PC-3 (cell line): ENCODE measurements around the gene RPL10A. TPM values are rescaled to one million over a fixed set of nuclear protein-coding genes. Genes with fewer than 3 reads are reported as not detected.

Source experiments
- ATAC-seq: fragments of 200-7000 bp; cut with Tn5 transposase; 2 replicates; pipeline ENCODE4 v1.9.1; 2020; ENCODE audit warnings: mild to moderate bottlenecking, moderate library complexity
- Bru-seq: library from RNA; stranded (reverse); fragments of 400-500 nt; gene quantifications from one replicate; lab custom pipeline; 2021; lab: Mats Ljungman, UMichigan
- BruChase-seq, 2 experiments: library from RNA; stranded (reverse); fragments of 400-500 nt; gene quantifications; one replicate each; lab custom pipeline; 2021; lab: Mats Ljungman, UMichigan
- BruUV-seq: library from RNA; stranded (reverse); fragments of 400-500 nt; replicated peaks from 2 replicates; lab custom pipeline; 2021; lab: Mats Ljungman, UMichigan
- CTCF ChIA-PET: fragments of 300-600 bp; sonication (Branson Sonifier 250); formaldehyde crosslinking; loops from one replicate; lab custom pipeline; 2022; ENCODE audit warnings: antibody characterized with exemption; lab: Charles Lee
- POLR2A ChIA-PET: fragments of 300-600 bp; sonication (Branson Sonifier 250); formaldehyde crosslinking; loops from one replicate; lab custom pipeline; 2022; ENCODE audit warnings: antibody characterized with exemption; ENCODE audit not compliant: unreplicated experiment; lab: Charles Lee
- DNase-seq: peaks from one replicate; pipeline ENCODE4 v3.0.0-alpha.2; 2015
- H2AFZ ChIP-seq: fragments of 300-600 bp; sonication (generic); 2 replicates; pipeline ENCODE4 v1.6.0; 2016; ENCODE audit warnings: antibody characterized with exemption, low read length
- H3F3A ChIP-seq: fragments of 300-600 bp; sonication (generic); one replicate; pipeline ENCODE4 v1.6.0; 2017; ENCODE audit warnings: antibody characterized with exemption, low read length, control low read depth, mild to moderate bottlenecking; ENCODE audit not compliant: unreplicated experiment
- H3K27ac ChIP-seq: fragments of 300-600 bp; sonication (generic); 2 replicates; pipeline ENCODE4 v1.5.1; 2016; ENCODE audit warnings: mild to moderate bottlenecking, low read length
- H3K27me3 ChIP-seq: fragments of 300-600 bp; sonication (generic); 2 replicates; pipeline ENCODE4 v1.6.1; 2016; ENCODE audit warnings: low read length, mixed read lengths
- H3K36me3 ChIP-seq: fragments of 300-600 bp; sonication (generic); 2 replicates; pipeline ENCODE4 v1.6.1; 2016; ENCODE audit warnings: low read depth, mixed run types, low read length, mixed read lengths
- H3K4me1 ChIP-seq: fragments of 300-600 bp; sonication (generic); 2 replicates; pipeline ENCODE4 v1.5.1; 2016; ENCODE audit warnings: low read length; ENCODE audit not compliant: insufficient read depth
- H3K4me2 ChIP-seq: fragments of 300-600 bp; sonication (generic); 2 replicates; pipeline ENCODE4 v1.6.0; 2016; ENCODE audit warnings: low read length
- H3K4me3 ChIP-seq: fragments of 300-600 bp; sonication (generic); 2 replicates; pipeline ENCODE4 v1.5.1; 2016; ENCODE audit warnings: mild to moderate bottlenecking, low read length, mixed read lengths
- H3K79me2 ChIP-seq: fragments of 300-600 bp; sonication (generic); 2 replicates; pipeline ENCODE4 v1.6.1; 2017; ENCODE audit warnings: low read length, mixed read lengths
- H3K9ac ChIP-seq: fragments of 300-600 bp; sonication (generic); 2 replicates; pipeline ENCODE4 v1.6.0; 2016; ENCODE audit warnings: mild to moderate bottlenecking, low read length
- H3K9me2 ChIP-seq: fragments of 300-600 bp; sonication (generic); replicated peaks from 2 replicates; pipeline ENCODE4 v1.6.1; 2016; ENCODE audit warnings: mixed run types, low read length, mixed read lengths
- H3K9me3 ChIP-seq: fragments of 300-600 bp; sonication (generic); 2 replicates; pipeline ENCODE4 v1.6.1; 2016; ENCODE audit warnings: low read length, mixed read lengths
- H4K20me1 ChIP-seq: fragments of 300-600 bp; sonication (generic); 2 replicates; pipeline ENCODE4 v1.6.1; 2016; ENCODE audit warnings: low read length, mixed read lengths
- EZH2 ChIP-seq: fragments of 300-600 bp; sonication (generic); IDR thresholded peaks from one replicate; pipeline ENCODE4 v1.6.1; 2017; ENCODE audit warnings: antibody characterized with exemption, mild to moderate bottlenecking, low read length; ENCODE audit not compliant: unreplicated experiment
- EZH2phosphoT487 ChIP-seq: fragments of 300-600 bp; sonication (generic); IDR thresholded peaks from 2 replicates; pipeline ENCODE4 v1.6.1; 2018; ENCODE audit warnings: mild to moderate bottlenecking, antibody characterized with exemption, low read length, borderline replicate concordance
- intact Hi-C: fragments of 100-400 bp; cut with micrococcal nuclease; formaldehyde crosslinking; loops from 2 replicates; pipeline ENCODE4 v1.9.0; 2023
- long read RNA-seq: library from polyadenylated mRNA; unstranded; transcript quantifications from one replicate; pipeline ENCODE4 v2.0.0, GENCODE V29; 2021; ENCODE audit not compliant: unreplicated experiment
- total RNA-seq: library from RNA; depleted of rRNA; stranded (reverse); fragments of >200 nt; gene quantifications from 2 replicates; pipeline ENCODE4 v1.2.3, GENCODE V29; 2014; rRNA removed
- TF ChIP-seq, protein P1 (sequence below): fragments of 300-600 bp; sonication (generic); conservative IDR thresholded peaks from 2 replicates; pipeline ENCODE4 v1.5.1; 2017; ENCODE audit warnings: antibody characterized with exemption, low read depth, mild to moderate bottlenecking, low read length

RPL10A gene
- 1,114 and 1,509 TPM in 2 replicates for total RNA-seq
- Bru-seq, nascent RNA = percentile 99 among the genes with signal in this experiment
- BruChase-seq, experiment 1, labeled RNA remaining after a 6-hour chase = percentile 99 among the genes with signal in this experiment
- BruChase-seq, experiment 2, labeled RNA remaining after a 2-hour chase = percentile 99 among the genes with signal in this experiment
- long read RNA-seq, transcript RPL10A-203 (5 exons, 1,069 nt) = minor isoform, 31 of 562 reads
- long read RNA-seq, transcript RPL10A-202 (5 exons, 1,063 nt) = minor isoform, 20 of 562 reads
- long read RNA-seq, transcript RPL10A-201 (6 exons, 716 nt) = major isoform, 436 of 562 reads
- long read RNA-seq, transcript RPL10A-204 (6 exons, 962 nt) = minor isoform, 13 of 562 reads
- long read RNA-seq, partial matches to known transcripts = 38 of 562 reads
- long read RNA-seq, other reads (novel, unspliced or antisense) = 24 of 562 reads

DNA sequence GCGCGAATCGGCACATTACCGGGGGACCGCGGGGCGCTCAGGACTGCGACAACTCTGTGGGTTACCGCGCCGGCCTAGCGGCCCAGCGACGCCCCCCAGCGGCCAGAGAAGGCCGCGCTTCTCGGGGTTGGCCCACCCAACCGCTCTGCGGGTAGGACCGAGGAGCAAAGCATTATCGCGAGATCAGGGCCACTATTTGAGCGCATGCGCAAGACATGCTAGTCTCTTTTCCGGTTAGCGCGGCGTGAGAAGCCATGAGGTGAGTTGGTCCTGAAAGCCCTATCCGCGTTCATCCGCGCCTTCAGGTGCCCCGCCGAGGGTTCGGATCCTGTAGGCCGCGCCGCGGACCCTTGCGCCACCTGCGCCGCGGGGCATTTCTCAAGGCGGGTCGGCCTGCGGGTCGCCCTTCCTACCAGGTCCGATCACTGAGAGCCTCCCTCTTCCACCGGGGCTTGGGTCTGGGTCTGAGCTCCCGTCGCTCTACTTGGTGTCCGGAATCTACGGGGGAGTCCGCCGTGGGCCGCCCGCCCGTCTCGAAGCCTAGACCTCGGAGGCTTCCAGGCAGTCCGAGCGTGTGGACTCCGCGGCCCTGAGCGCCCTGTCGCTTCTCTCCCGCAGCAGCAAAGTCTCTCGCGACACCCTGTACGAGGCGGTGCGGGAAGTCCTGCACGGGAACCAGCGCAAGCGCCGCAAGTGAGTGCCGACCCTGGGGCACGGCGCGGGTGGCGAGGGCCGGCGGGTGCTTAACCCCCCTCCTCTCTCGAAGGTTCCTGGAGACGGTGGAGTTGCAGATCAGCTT is at the start of gene RPL10A:
RPL10A (plus strand) TSS at position 221 of the 799 bp plus-strand sequence; CDS start at position 255, 34 bp downstream.
- Histone ChIP-seq H3K27me3 (no peaks in the 10 kb centered on the region), H3K4me1 (peaks cover 27% of the 10 kb centered on the region), H3K27ac (peak within 1 kb of the TSS; percentile 81), H3K79me2 (peaks cover 45% of the 10 kb centered on the region), H3K9me3 (no peaks in the 10 kb centered on the region), H4K20me1 (peaks cover 47% of the 10 kb centered on the region), H3K36me3 (peaks cover 47% of the 10 kb centered on the region), H3K9ac (peak within 1 kb of the TSS; percentile 100), H3K4me2 (peak within 1 kb of the TSS; percentile 99), H3K9me2 (no peaks in the 10 kb centered on the region), H2AFZ (peak within 1 kb of the TSS; percentile 92), H3F3A (peaks cover 34% of the 10 kb centered on the region), H3K4me3 (peak within 1 kb of the TSS; percentile 82)
- DNase-seq (peak; percentile 98), ATAC-seq (peak; percentile 85)
- POLR2A ChIA-PET = no interaction called here
- CTCF ChIA-PET = interaction anchor here (0.5 to 1.1 kb wide), 4 partner anchors 16 to 40 kb away, joined by 3 to 5 read pairs (median 4); no protein-coding TSS in a partner anchor
- TSS peak; percentile 62 for BruUV-seq
- intact Hi-C loops = loop anchor here (1.0 to 2.0 kb wide), 3 partner anchors 16 to 171 kb away; partner anchors contain the start of genes DEF6 and PPARD
- no peak for TF ChIP-seq EZH2
- TF ChIP-seq EZH2phosphoT487 = no peak
- TF ChIP-seq, protein P1, sequence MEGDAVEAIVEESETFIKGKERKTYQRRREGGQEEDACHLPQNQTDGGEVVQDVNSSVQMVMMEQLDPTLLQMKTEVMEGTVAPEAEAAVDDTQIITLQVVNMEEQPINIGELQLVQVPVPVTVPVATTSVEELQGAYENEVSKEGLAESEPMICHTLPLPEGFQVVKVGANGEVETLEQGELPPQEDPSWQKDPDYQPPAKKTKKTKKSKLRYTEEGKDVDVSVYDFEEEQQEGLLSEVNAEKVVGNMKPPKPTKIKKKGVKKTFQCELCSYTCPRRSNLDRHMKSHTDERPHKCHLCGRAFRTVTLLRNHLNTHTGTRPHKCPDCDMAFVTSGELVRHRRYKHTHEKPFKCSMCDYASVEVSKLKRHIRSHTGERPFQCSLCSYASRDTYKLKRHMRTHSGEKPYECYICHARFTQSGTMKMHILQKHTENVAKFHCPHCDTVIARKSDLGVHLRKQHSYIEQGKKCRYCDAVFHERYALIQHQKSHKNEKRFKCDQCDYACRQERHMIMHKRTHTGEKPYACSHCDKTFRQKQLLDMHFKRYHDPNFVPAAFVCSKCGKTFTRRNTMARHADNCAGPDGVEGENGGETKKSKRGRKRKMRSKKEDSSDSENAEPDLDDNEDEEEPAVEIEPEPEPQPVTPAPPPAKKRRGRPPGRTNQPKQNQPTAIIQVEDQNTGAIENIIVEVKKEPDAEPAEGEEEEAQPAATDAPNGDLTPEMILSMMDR = peak; percentile 96

DNA sequence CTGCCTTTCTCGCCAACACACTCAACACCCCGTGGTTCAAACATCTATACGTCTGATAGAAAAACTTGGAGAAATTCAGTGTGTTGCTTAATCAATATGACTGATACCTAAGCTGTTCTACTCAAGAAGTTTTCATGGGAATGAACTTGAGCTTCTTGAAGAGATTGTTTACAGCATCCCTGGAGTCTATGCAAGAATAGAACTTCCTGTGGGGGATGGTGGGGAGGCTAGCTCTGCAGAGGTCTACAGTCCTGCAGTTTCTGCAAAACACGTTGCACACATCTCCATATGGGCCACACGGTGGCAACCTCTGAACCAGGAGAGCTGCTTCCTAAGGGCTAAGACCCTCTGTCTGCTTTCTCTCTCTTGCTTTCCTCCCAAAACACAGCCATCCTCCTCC is 48.8 kb upstream of the RPL10A start:
- POLR2A ChIA-PET = no interaction called here
- Histone ChIP-seq H3K27me3 (no peaks in the 10 kb centered on the region), H3K4me2 (no peak overlapping the region), H2AFZ (no peak overlapping the region), H3K79me2 (peaks cover 6% of the 10 kb centered on the region), H3K4me1 (peaks cover 19% of the 10 kb centered on the region), H3K4me3 (no peak overlapping the region), H3K9ac (no peak overlapping the region), H3K9me3 (no peaks in the 10 kb centered on the region), H4K20me1 (no peaks in the 10 kb centered on the region), H3K27ac (no peak overlapping the region), H3K9me2 (no peaks in the 10 kb centered on the region), H3F3A (no peaks in the 10 kb centered on the region), H3K36me3 (peaks cover 24% of the 10 kb centered on the region)
- DNase-seq = peak; percentile 31
- CTCF ChIA-PET = interaction anchor here (0.6 kb wide), 1 partner anchor 78 kb away, joined by 5 read pairs; no protein-coding TSS in a partner anchor
- intact Hi-C loops = no loop called here
- TF ChIP-seq, protein P1 = no peak; the same call in 1 of the 2 replicates
- no peak for TF ChIP-seq EZH2
- no peak for TF ChIP-seq EZH2phosphoT487
- ATAC-seq = no peak
- no TSS peak for BruUV-seq
